Islet precursor cell (in vitro differentiated cells): ENCODE results near the gene STYXL2.

Experiments
- DNase-seq: peaks from one replicate; pipeline ENCODE4 v3.0.0-alpha.2; 2018

STYXL2 gene

GRCh38 chr1:167111868-167112709 lies 18.2 kb downstream of the STYXL2 start:
- DNase-seq = no peak

GRCh38 chr1:167114725-167115124 lies 20.9 kb downstream of the STYXL2 start:
- no peak for DNase-seq

GRCh38 chr1:167115655-167116054 lies 21.8 kb downstream of the STYXL2 start:
- no peak for DNase-seq

GRCh38 chr1:167116174-167116573 lies 22.3 kb downstream of the STYXL2 start:
- DNase-seq = no peak

- DNase-seq = no peak
These were observed 23.4 kb downstream of the STYXL2 start for GRCh38 chr1:167117225-167117624.

- peak; percentile 90 for DNase-seq
These were observed 24.3 kb downstream of the STYXL2 start for GRCh38 chr1:167118188-167118587.

GRCh38 chr1:167119696-167120095 lies 25.8 kb downstream of the STYXL2 start:
- DNase-seq = no peak

GRCh38 chr1:167120899-167121298 lies 27.0 kb downstream of the STYXL2 start:
- DNase-seq = no peak

- DNase-seq = peak; percentile 92
These were observed 27.7 kb downstream of the STYXL2 start for GRCh38 chr1:167121375-167122120.

GRCh38 chr1:167122121-167122480 lies 28.2 kb downstream of the STYXL2 start:
- no peak for DNase-seq

- peak; percentile 76 for DNase-seq
These were observed 28.7 kb downstream of the STYXL2 start for GRCh38 chr1:167122568-167122967.

GRCh38 chr1:167126317-167126716 lies 32.4 kb downstream of the STYXL2 start:
- no peak for DNase-seq

- no peak for DNase-seq
These were observed 32.9 kb downstream of the STYXL2 start for GRCh38 chr1:167126811-167127210.

GRCh38 chr1:167127236-167127635 lies 33.4 kb downstream of the STYXL2 start:
- DNase-seq = no peak

- DNase-seq = no peak
These were observed 33.8 kb downstream of the STYXL2 start for GRCh38 chr1:167127661-167128060.

- no peak for DNase-seq
These were observed 34.7 kb downstream of the STYXL2 start for GRCh38 chr1:167128261-167129227.

GRCh38 chr1:167130829-167131510 lies 37.1 kb downstream of the STYXL2 start:
- no peak for DNase-seq

- no peak for DNase-seq
These were observed 38.6 kb downstream of the STYXL2 start for GRCh38 chr1:167132301-167133010.

GRCh38 chr1:167135281-167135840 lies 41.5 kb downstream of the STYXL2 start:
- DNase-seq = no peak

GRCh38 chr1:167136191-167136614 lies 42.3 kb downstream of the STYXL2 start:
- peak; percentile 98 for DNase-seq

GRCh38 chr1:167136806-167137205 lies 42.9 kb downstream of the STYXL2 start:
- DNase-seq = no peak
